GM12878 (cell line): ENCODE measurements around the gene C1QTNF12. TPM values are rescaled to one million over a fixed set of nuclear protein-coding genes. Genes with fewer than 3 reads are reported as not detected.

Experiments used
- ATAC-seq: fragments of 200-7000 bp; cut with Tn5 transposase; 3 replicates; pipeline ENCODE4 v1.9.1; 2020; ENCODE audit warnings: mild to moderate bottlenecking, moderate library complexity
- BruUV-seq: library from RNA; stranded (reverse); fragments of 400-500 nt; replicated peaks from 2 replicates; lab custom pipeline; 2021; lab: Mats Ljungman, UMichigan
- CTCF ChIA-PET: fragments of 300-600 bp; sonication (Branson Sonifier 250); formaldehyde crosslinking; extraction: SDS; loops from one replicate; lab custom pipeline; 2021; ENCODE audit warnings: inconsistent platforms; lab: Yijun Ruan, JAX
- POLR2A ChIA-PET: fragments of 350-600 bp; formaldehyde crosslinking; extraction: SDS; loops from one replicate; lab custom pipeline; 2021; ENCODE audit warnings: inconsistent platforms; lab: Charles Lee
- RAD21 ChIA-PET: fragments of 300-600 bp; sonication (Branson Sonifier 250); formaldehyde crosslinking; loops from one replicate; lab custom pipeline; 2023; ENCODE audit warnings: antibody characterized with exemption; ENCODE audit not compliant: unreplicated experiment; lab: Charles Lee
- SMC1A ChIA-PET: fragments of 300-600 bp; sonication (Branson Sonifier 250); formaldehyde crosslinking; loops from one replicate; lab custom pipeline; 2023; ENCODE audit not compliant: unreplicated experiment, uncharacterized antibody; lab: Charles Lee
- DNase-seq: peaks from one replicate; pipeline ENCODE4 v3.0.0-alpha.2; 2011; ENCODE audit warnings: low read depth, low spot score
- FAIRE-seq: peaks from 3 replicates; lab custom pipeline; 2011; peaks lifted over from hg19 to GRCh38; lab: Jason Lieb, UNC
- H2AFZ ChIP-seq: 2 replicates; pipeline ENCODE4 v1.6.0; 2011; ENCODE audit warnings: low read depth, low read length, control low read depth; ENCODE audit not compliant: control insufficient read depth
- H3K27ac ChIP-seq: 2 replicates; pipeline ENCODE4 v1.5.1; 2011; ENCODE audit warnings: control low read depth; ENCODE audit not compliant: control insufficient read depth, insufficient read depth
- H3K27me3 ChIP-seq, 2 experiments: replicated peaks in 1 of 2; 2 replicates each; pipeline versions ENCODE4 v1.6.0 to v1.6.1; 2011; ENCODE audit warnings: low read length in 1 of 2; ENCODE audit not compliant: control insufficient read depth in 2 of 2, insufficient read depth in 2 of 2
- H3K36me3 ChIP-seq, 2 experiments: 2 replicates each; pipeline ENCODE4 v1.5.1; 2011; ENCODE audit warnings: low read length in 1 of 2; ENCODE audit not compliant: control insufficient read depth in 2 of 2, insufficient read depth in 2 of 2
- H3K4me1 ChIP-seq: 2 replicates; pipeline ENCODE4 v1.6.1; 2011; ENCODE audit warnings: mild to moderate bottlenecking, low read length, moderate library complexity, mixed read lengths; ENCODE audit not compliant: control insufficient read depth, insufficient read depth
- H3K4me2 ChIP-seq: 2 replicates; pipeline ENCODE4 v1.6.0; 2011; ENCODE audit warnings: control low read depth; ENCODE audit not compliant: control insufficient read depth, insufficient read depth
- H3K4me3 ChIP-seq: fragments of 200-600 bp; sonication (generic); 2 replicates; pipeline ENCODE4 v1.5.1; 2016
- H3K79me2 ChIP-seq: 2 replicates; pipeline ENCODE4 v1.6.0; 2011; ENCODE audit warnings: low read length; ENCODE audit not compliant: control insufficient read depth, insufficient read depth
- H3K9ac ChIP-seq: 2 replicates; pipeline ENCODE4 v1.8.0; 2011; ENCODE audit warnings: low read length, control low read depth, mixed read lengths; ENCODE audit not compliant: control insufficient read depth, insufficient read depth
- H3K9me3 ChIP-seq: replicated peaks from 3 replicates; pipeline ENCODE4 v1.5.1; 2011; ENCODE audit warnings: mild to moderate bottlenecking, low read length; ENCODE audit not compliant: control insufficient read depth, insufficient read depth
- H4K20me1 ChIP-seq: 2 replicates; pipeline ENCODE4 v1.6.0; 2011; ENCODE audit not compliant: control insufficient read depth, insufficient read depth
- HDAC2 ChIP-seq: fragments of 200-600 bp; sonication (generic); IDR thresholded peaks from 2 replicates; pipeline ENCODE4 v1.6.1; 2017
- IKZF2 ChIP-seq, 2 experiments: fragments of 450-650 bp; IDR thresholded peaks; 2 replicates each; pipeline ENCODE4 v1.6.1; 2017; ENCODE audit warnings: mild to moderate bottlenecking in 2 of 2, moderate library complexity in 2 of 2
- IRF3 ChIP-seq: fragments of 450-650 bp; IDR thresholded peaks from 2 replicates; pipeline ENCODE4 v1.6.1; 2014; ENCODE audit warnings: mild to moderate bottlenecking
- NFYA ChIP-seq: IDR thresholded peaks from 2 replicates; pipeline ENCODE4 v1.6.1; 2011; ENCODE audit warnings: low read depth, mild to moderate bottlenecking, low read length, improper control_type of control experiment, borderline replicate concordance
- WGBS: methylation state at CpG from one replicate; pipeline ENCODE4 v1.1.6; 2016; ENCODE audit warnings: low lambda C conversion rate; ENCODE audit not compliant: insufficient replicate concordance, insufficient coverage; ENCODE audit errors: missing lambda C conversion rate; 5-methylcytosine and 5-hydroxymethylcytosine counted together
- in situ Hi-C: fragments of 300-500 bp; cut with MboI; formaldehyde crosslinking; loops from 9 replicates; pipeline ENCODE4 v1.14.3; 2018; ENCODE audit warnings: mixed read lengths
- intact Hi-C: fragments of 100-400 bp; cut with micrococcal nuclease; formaldehyde crosslinking; loops from one replicate; pipeline ENCODE4 v1.14.2; 2022; ENCODE audit not compliant: unreplicated experiment
- polyA plus RNA-seq, 11 experiments: library from polyadenylated mRNA; depleted of rRNA in 4 of 11; unstranded in 6 of 11; stranded (reverse) in 5 of 11; fragments of >200 nt; fragmentation: Nextera tagmentation in 4 of 11; fragmentation: Illumina TruSeq in 1 of 11; extraction: Ambion mirVana in 4 of 11; extraction: Trizol in 1 of 11; gene quantifications; 1 replicate in 1 of 11; 2 replicates in 10 of 11; pipeline versions ENCODE4 v1.2.1 to v1.2.3, GENCODE V29; 2011 to 2016; ENCODE audit warnings: inconsistent platforms in 2 of 11, missing spikeins in 2 of 11, low read depth in 1 of 11
- total RNA-seq, 4 experiments: library from RNA; depleted of rRNA in 3 of 4; stranded (reverse); fragments of >200 nt in 3 of 4; fragmentation: Illumina TruSeq in 1 of 4; extraction: Trizol in 1 of 4; gene quantifications; 2 replicates each; pipeline versions ENCODE4 v1.2.1 to v1.2.3, GENCODE V29; 2013 to 2021

The C1QTNF12 gene
- total and polyA plus RNA-seq, 10 of the 15 experiments (the other 5 are each of a cell fraction or from before 2014, with no cell fraction given), result 0.17 to 1.0 (median 0.31) TPM; not detected in 5

- POLR2A ChIA-PET, result no interaction called here
These were observed 28.5 kb upstream of the C1QTNF12 start for GRCh38 chr1:1274931-1275431.

More at GRCh38 chr1:1274931-1275431, 28.5 kb upstream of the C1QTNF12 start:
- H3K79me2 ChIP-seq, result peaks cover 36% of the 10 kb centered on the region
- H3K27ac ChIP-seq, result no peak overlapping the region
- H3K36me3 ChIP-seq, result peaks cover 0 to 4% of the 10 kb centered on the region in 2 experiments; a peak in 1 of 4 replicates
- DNase-seq (no peak), FAIRE-seq (no peak), ATAC-seq (no peak)
- SMC1A ChIA-PET, result no interaction called here
- H4K20me1 ChIP-seq, result peaks cover 4% of the 10 kb centered on the region; the same call in 1 of the 2 replicates
- intact Hi-C loops (no loop called here), in situ Hi-C loops (no loop called here)
- CTCF ChIA-PET, result interaction anchor here (0.6 to 1.0 kb wide), 2 partner anchors 14 to 154 kb away, joined by 3 to 4 read pairs; no protein-coding TSS in a partner anchor
- H2AFZ ChIP-seq, result no peak overlapping the region
- BruUV-seq, result no TSS peak
- no peak overlapping the region for H3K4me3 ChIP-seq
- H3K9me3 ChIP-seq, result no peaks in the 10 kb centered on the region
- H3K4me1 ChIP-seq, result peaks cover 18% of the 10 kb centered on the region
- 94% methylated on average over 15 of the region's 15 CpGs for WGBS
- H3K27me3 ChIP-seq, result no peaks in the 10 kb centered on the region
- no peak overlapping the region for H3K4me2 ChIP-seq
- H3K9ac ChIP-seq, result no peak overlapping the region
- no peak for TF ChIP-seq NFYA
- no peak for TF ChIP-seq IKZF2 (IDR thresholded peaks at IDR 0.05)
- TF ChIP-seq IRF3, result no peak
- no peak for TF ChIP-seq HDAC2
- RAD21 ChIA-PET, result no interaction called here
